ENCODE data around the gene ACOT8. TPM values are rescaled to one million over a fixed set of nuclear protein-coding genes. Genes with fewer than 3 reads are reported as not detected.
"Not testable (repeated sequence)": the region's sequence is repeated elsewhere in the genome, so short reads cannot be mapped to it uniquely, and the experiment has no call there.

ACOT8 gene
- total and polyA plus RNA-seq, 4 donors = 24.7 to 34.3 (median 31.9) TPM

DNA sequence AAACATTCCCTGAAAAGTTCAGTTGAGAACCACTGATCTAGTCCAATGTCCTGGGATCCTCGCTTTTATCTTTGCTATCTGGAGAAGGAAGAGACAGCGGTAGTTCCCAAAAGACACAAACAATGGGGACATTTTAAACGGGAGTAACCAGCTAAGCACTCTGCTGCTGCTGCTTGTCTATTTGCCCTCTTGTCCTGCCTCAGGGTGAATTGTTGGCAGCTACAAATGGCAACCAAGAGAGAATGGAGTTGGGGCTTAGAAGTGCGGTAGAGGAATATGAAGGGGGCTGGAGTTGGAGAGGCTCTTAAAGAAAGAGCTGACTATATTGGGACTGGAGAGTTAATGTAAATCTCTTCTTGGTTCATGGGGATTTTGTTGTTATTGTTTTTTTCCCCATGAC lies 17.4 kb upstream of the ACOT8 start:
- Histone ChIP-seq H3K27ac (ENCODE audit: low read depth in 1 of 2, low read length in 1 of 2) (no peak overlapping the region), H3K36me3 (ENCODE audit: control insufficient read depth in 4 of 4, insufficient read depth in 4 of 4, low read length in 4 of 4) (peaks cover 4 to 17% (median 11%) of the 10 kb centered on the region in 4 donors)

DNA sequence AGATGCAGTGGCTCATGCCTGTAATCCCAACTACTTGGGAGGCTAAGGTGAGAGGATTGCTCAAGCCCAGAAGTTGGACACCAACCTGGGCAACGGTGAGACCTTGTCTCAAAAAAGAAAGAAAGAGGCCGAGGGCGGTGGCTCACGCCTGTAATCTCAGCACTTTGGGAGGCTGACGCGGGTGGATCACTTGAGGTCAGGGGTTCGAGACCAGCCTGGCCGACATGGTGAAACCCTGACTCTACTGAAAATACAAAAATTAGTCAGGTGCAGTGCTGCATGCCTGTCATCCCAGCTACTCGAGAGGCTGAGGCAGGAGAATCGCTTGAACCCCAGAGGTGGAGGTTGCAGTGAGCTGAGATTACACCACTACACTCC lies 16.9 kb upstream of the ACOT8 start:
- not testable (repeated sequence) for H3K4me1 ChIP-seq (ENCODE audit: control insufficient read depth in 5 of 5, insufficient read depth in 5 of 5, low read length in 5 of 5); DNase-seq; ATAC-seq (ENCODE audit: insufficient read depth, low FRiP score); H3K9ac ChIP-seq (ENCODE audit: insufficient read depth in 1 of 2, low read length in 2 of 2); H3K27ac ChIP-seq (ENCODE audit: low read depth in 1 of 2, low read length in 1 of 2); H3K27me3 ChIP-seq (ENCODE audit: control insufficient read depth in 3 of 3, insufficient read depth in 3 of 3, low read length in 2 of 3); H3K9me3 ChIP-seq (ENCODE audit: control insufficient read depth in 4 of 4, insufficient read depth in 3 of 4, low read length in 3 of 4); H3K4me3 ChIP-seq
- 97% methylated on average over 10 of the region's 10 CpGs for WGBS, 2 donors
- H3K36me3 ChIP-seq (ENCODE audit: control insufficient read depth in 4 of 4, insufficient read depth in 4 of 4, low read length in 4 of 4) = peaks cover 4 to 17% (median 11%) of the 10 kb centered on the region in 4 donors

More for the DNA sequence above, 17.4 kb upstream of the ACOT8 start:
- no peaks in the 10 kb centered on the region for H3K27me3 ChIP-seq (ENCODE audit: control insufficient read depth in 3 of 3, insufficient read depth in 3 of 3, low read length in 2 of 3)
- no peaks in the 10 kb centered on the region for H3K4me1 ChIP-seq (ENCODE audit: control insufficient read depth in 5 of 5, insufficient read depth in 5 of 5, low read length in 5 of 5)
- TF ChIP-seq, protein P1, sequence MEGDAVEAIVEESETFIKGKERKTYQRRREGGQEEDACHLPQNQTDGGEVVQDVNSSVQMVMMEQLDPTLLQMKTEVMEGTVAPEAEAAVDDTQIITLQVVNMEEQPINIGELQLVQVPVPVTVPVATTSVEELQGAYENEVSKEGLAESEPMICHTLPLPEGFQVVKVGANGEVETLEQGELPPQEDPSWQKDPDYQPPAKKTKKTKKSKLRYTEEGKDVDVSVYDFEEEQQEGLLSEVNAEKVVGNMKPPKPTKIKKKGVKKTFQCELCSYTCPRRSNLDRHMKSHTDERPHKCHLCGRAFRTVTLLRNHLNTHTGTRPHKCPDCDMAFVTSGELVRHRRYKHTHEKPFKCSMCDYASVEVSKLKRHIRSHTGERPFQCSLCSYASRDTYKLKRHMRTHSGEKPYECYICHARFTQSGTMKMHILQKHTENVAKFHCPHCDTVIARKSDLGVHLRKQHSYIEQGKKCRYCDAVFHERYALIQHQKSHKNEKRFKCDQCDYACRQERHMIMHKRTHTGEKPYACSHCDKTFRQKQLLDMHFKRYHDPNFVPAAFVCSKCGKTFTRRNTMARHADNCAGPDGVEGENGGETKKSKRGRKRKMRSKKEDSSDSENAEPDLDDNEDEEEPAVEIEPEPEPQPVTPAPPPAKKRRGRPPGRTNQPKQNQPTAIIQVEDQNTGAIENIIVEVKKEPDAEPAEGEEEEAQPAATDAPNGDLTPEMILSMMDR (IDR thresholded peaks at IDR 0.05; ENCODE audit: control extremely low read depth, extremely low read depth) = no peak
- ATAC-seq (ENCODE audit: insufficient read depth, low FRiP score) (no peak), DNase-seq (no peak)
- no peak overlapping the region for H3K4me3 ChIP-seq
- no peak overlapping the region for H3K9ac ChIP-seq (ENCODE audit: insufficient read depth in 1 of 2, low read length in 2 of 2)
- WGBS, 2 donors = 79 to 81% methylated on average over 4 of the region's 4 CpGs
- no peaks in the 10 kb centered on the region for H3K9me3 ChIP-seq (ENCODE audit: control insufficient read depth in 4 of 4, insufficient read depth in 3 of 4, low read length in 3 of 4)

DNA sequence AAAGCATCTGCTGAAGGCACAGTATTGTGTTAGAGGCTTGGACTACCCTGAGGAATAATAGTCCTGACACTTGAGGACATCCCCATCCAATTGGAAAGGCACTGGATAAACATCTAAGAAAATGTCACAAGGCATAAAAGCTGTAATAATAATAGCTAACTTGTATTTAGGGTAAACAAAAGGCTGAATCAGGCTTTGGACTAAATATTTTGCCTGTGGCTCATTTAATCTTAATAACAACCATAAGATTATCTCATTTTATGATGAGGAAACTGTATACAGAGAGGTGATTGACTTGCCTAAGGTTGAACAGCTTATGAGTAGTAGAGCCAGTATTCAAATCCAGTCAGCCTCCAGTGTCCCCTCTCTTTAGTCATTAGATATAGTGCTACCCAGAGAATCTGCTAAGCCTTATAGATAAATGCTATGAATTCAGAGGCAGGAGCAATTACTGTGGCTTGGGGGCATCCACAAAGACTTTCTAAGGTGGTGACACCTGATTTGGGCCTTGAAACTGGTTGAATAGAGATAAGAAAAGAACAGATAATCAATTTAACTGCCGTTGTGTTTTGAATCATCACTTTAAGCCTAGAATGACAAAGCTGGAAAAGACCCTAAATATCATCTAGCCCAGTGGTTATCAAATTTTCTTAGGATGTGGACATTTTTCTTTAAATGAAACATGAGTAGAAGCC lies 16.4 kb upstream of the ACOT8 start:
- Histone ChIP-seq H3K27ac (ENCODE audit: low read depth in 1 of 2, low read length in 1 of 2) (no peak overlapping the region), H3K4me1 (ENCODE audit: control insufficient read depth in 5 of 5, insufficient read depth in 5 of 5, low read length in 5 of 5) (no peaks in the 10 kb centered on the region), H3K27me3 (ENCODE audit: control insufficient read depth in 3 of 3, insufficient read depth in 3 of 3, low read length in 2 of 3) (no peaks in the 10 kb centered on the region), H3K36me3 (ENCODE audit: control insufficient read depth in 4 of 4, insufficient read depth in 4 of 4, low read length in 4 of 4) (peaks cover 4 to 15% (median 11%) of the 10 kb centered on the region in 4 donors), H3K9me3 (ENCODE audit: control insufficient read depth in 4 of 4, insufficient read depth in 3 of 4, low read length in 3 of 4) (no peaks in the 10 kb centered on the region), H3K9ac (ENCODE audit: insufficient read depth in 1 of 2, low read length in 2 of 2) (no peak overlapping the region), H3K4me3 (no peak overlapping the region)
- WGBS, 2 donors = 76 to 85% methylated on average over 1 of the region's 1 CpG
- ATAC-seq (ENCODE audit: insufficient read depth, low FRiP score) (no peak), DNase-seq (no peak)
- TF ChIP-seq, protein P1 (IDR thresholded peaks at IDR 0.05; ENCODE audit: control extremely low read depth, extremely low read depth) = no peak

DNA sequence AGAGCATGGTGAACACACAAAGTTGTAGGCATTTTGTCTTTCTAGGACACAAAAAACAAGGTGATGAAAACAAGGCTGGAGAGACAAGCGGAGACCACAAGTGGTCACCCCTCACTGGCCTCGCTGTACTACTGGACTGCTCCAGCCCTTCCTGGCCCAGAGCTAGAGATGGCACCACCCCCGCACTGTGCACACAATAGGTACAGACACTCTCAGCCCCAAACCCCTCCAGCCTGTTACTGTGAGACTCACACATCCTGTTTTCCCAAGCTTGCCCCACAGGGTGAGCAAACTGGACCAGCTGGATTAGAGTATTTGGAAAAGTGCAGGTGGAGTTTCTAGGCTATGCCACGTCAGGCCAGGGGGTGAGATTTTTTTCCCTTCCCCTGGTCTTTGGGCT lies 15.4 kb upstream of the ACOT8 start:
- TF ChIP-seq, protein P1 (IDR thresholded peaks at IDR 0.05; ENCODE audit: control extremely low read depth, extremely low read depth) = no peak
- DNase-seq (no peak), ATAC-seq (ENCODE audit: insufficient read depth, low FRiP score) (no peak)
- no peaks in the 10 kb centered on the region for H3K9me3 ChIP-seq (ENCODE audit: control insufficient read depth in 4 of 4, insufficient read depth in 3 of 4, low read length in 3 of 4)
- no peak overlapping the region for H3K27ac ChIP-seq (ENCODE audit: low read depth in 1 of 2, low read length in 1 of 2)
- H3K36me3 ChIP-seq (ENCODE audit: control insufficient read depth in 4 of 4, insufficient read depth in 4 of 4, low read length in 4 of 4) = peaks cover under 1 to 11% (median 8%) of the 10 kb centered on the region in 4 donors
- H3K27me3 ChIP-seq (ENCODE audit: control insufficient read depth in 3 of 3, insufficient read depth in 3 of 3, low read length in 2 of 3) = no peaks in the 10 kb centered on the region
- H3K4me3 ChIP-seq = no peak overlapping the region
- 91 to 92% methylated on average over 4 of the region's 4 CpGs for WGBS, 2 donors
- no peaks in the 10 kb centered on the region for H3K4me1 ChIP-seq (ENCODE audit: control insufficient read depth in 5 of 5, insufficient read depth in 5 of 5, low read length in 5 of 5)
- no peak overlapping the region for H3K9ac ChIP-seq (ENCODE audit: insufficient read depth in 1 of 2, low read length in 2 of 2)
